ENCODE results near the gene RO60. TPM values are rescaled to one million over a fixed set of nuclear protein-coding genes. Genes with fewer than 3 reads are reported as not detected.

The RO60 gene
- total and polyA plus RNA-seq, 2 of the 13 experiments (the other 11 are each of a cell fraction or from before 2014, with no cell fraction given), result 20.3 to 53.7 TPM

DNA sequence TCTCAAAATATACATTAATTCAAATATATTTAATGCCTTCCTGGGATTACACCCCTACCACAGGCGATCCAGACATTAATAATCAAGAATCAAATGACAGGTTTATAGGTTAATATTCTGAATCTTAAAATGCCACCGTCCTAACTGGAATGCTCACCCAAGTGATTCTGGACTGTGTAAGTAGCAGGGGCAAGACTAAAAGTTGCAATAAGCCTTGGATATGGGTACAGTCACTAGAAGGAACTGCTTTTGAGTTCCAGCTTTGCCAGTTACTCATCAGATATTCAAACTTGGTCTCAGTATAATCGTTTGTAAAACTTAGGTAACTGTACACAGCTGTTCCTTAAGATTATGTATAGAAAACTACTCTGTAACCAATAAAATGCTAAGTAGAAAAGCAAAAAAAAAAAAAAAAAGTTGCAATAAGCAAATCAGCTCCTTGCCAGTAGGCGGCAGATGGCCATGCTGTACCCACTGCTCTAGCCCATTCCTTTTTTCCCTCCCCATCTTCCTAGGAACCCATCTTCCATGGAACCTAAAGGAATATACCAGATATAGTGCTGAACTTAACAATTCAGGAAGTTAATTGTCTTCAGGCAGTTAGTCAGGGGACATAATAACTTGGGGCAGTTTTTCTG, 10.5 kb downstream of the RO60 start (continued):
- TF ChIP-seq, protein P1, sequence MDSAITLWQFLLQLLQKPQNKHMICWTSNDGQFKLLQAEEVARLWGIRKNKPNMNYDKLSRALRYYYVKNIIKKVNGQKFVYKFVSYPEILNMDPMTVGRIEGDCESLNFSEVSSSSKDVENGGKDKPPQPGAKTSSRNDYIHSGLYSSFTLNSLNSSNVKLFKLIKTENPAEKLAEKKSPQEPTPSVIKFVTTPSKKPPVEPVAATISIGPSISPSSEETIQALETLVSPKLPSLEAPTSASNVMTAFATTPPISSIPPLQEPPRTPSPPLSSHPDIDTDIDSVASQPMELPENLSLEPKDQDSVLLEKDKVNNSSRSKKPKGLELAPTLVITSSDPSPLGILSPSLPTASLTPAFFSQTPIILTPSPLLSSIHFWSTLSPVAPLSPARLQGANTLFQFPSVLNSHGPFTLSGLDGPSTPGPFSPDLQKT (CRISPR knock-in tag; IDR thresholded peaks at IDR 0.05; ENCODE audit: borderline replicate concordance), result no peak
- peak; percentile 80 for TF ChIP-seq ZNF362 (CRISPR knock-in tag; IDR thresholded peaks at IDR 0.05; ENCODE audit: borderline replicate concordance)

DNA sequence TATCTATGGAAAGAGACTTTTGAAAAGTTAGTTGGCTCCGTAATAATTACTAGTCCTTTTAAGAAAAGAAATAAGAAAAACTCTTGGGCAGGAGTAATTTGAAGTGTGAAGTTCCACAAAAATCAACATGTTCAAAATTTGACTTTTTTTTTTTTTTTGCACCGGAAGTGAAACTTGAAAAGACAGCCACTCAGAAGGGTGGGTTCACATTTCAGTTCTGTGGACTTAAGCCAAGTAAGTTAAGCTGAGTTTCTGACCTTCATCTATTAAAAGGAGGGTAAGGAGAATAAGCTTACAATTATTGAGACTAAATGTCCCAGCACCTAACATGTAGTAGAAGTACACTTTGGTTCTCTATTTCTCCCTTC, 11.0 kb downstream of the RO60 start:
- Histone ChIP-seq H3K4me2 (ENCODE audit: low read depth, low read length) (no peak overlapping the region), H4K20me1 (ENCODE audit: insufficient read depth, low read length) (no peaks in the 10 kb centered on the region), H3K27me3 (ENCODE audit: control insufficient read depth in 1 of 2, insufficient read depth in 2 of 2, low read length in 2 of 2) (no peaks in the 10 kb centered on the region), H3K79me2 (ENCODE audit: insufficient read depth, low read length) (peaks cover 30% of the 10 kb centered on the region), H3K4me3 (replicated peaks in 1 of 3; ENCODE audit: insufficient read depth in 1 of 3, low read depth in 2 of 3, low read length in 3 of 3) (no peak overlapping the region), H3K9me3 (ENCODE audit: low read length) (no peaks in the 10 kb centered on the region), H3K4me1 (ENCODE audit: insufficient read depth, low read length) (no peaks in the 10 kb centered on the region), H3K36me3 (replicated peaks in 1 of 2; ENCODE audit: control insufficient read depth in 1 of 2, insufficient read depth in 2 of 2, low read length in 2 of 2) (peaks cover 0 to 20% of the 10 kb centered on the region in 2 experiments; a peak in 2 of 5 replicates), H3K27ac (ENCODE audit: extremely low read length, insufficient read depth, low read length) (no peak overlapping the region), H2AFZ (ENCODE audit: low read length) (no peak overlapping the region), H3K9ac (ENCODE audit: insufficient read depth, low read depth, low read length) (no peak overlapping the region)
- BruUV-seq (replicated peaks), result no TSS peak
- in situ Hi-C loops (cut with HindIII; ENCODE audit: extremely low pct_ligation_motif_present, low pct_unique_long_range_greater_than_20kb), result no loop called here
- no peak for DNase-seq (ENCODE audit: low spot score)
- no peak for FAIRE-seq
- intact Hi-C loops (cut with micrococcal nuclease; ENCODE audit: unreplicated experiment), result no loop called here
- no peak for ATAC-seq
- ChIA-PET CTCF (ENCODE audit: low intra/inter-chr PET ratio, low total read pairs) (no interaction called here), POLR2A (interaction anchor here (1.0 kb wide), 1 partner anchor 12 kb away, joined by 3 read pairs; the partner anchor contains the start of gene UCHL5)
- 95% methylated on average over 2 of the region's 2 CpGs for WGBS (ENCODE audit: low lambda C conversion rate)
- TF ChIP-seq ZNF639 (CRISPR knock-in tag; conservative IDR thresholded peaks at IDR 0.05) (no peak), KDM2A (CRISPR knock-in tag; IDR thresholded peaks at IDR 0.05; ENCODE audit: borderline replicate concordance, low read depth) (no peak), NFE2 (CRISPR knock-in tag; IDR thresholded peaks at IDR 0.05) (no peak), ETV5 (CRISPR knock-in tag; IDR thresholded peaks at IDR 0.05; ENCODE audit: borderline replicate concordance) (no peak), ZNF747 (CRISPR knock-in tag; IDR thresholded peaks at IDR 0.05; ENCODE audit: borderline replicate concordance) (no peak), ZHX2 (IDR thresholded peaks at IDR 0.05; ENCODE audit: low read depth) (no peak), ZHX2 (CRISPR knock-in tag; IDR thresholded peaks at IDR 0.05; ENCODE audit: borderline replicate concordance) (no peak)
- TF ChIP-seq, protein P2, sequence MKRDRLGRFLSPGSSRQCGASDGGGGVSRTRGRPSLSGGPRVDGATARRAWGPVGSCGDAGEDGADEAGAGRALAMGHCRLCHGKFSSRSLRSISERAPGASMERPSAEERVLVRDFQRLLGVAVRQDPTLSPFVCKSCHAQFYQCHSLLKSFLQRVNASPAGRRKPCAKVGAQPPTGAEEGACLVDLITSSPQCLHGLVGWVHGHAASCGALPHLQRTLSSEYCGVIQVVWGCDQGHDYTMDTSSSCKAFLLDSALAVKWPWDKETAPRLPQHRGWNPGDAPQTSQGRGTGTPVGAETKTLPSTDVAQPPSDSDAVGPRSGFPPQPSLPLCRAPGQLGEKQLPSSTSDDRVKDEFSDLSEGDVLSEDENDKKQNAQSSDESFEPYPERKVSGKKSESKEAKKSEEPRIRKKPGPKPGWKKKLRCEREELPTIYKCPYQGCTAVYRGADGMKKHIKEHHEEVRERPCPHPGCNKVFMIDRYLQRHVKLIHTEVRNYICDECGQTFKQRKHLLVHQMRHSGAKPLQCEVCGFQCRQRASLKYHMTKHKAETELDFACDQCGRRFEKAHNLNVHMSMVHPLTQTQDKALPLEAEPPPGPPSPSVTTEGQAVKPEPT (CRISPR knock-in tag; IDR thresholded peaks at IDR 0.05; ENCODE audit: low read depth), result no peak

All from HepG2 (cell line).